ENCODE results near the gene RNU1-3.
"Not testable (repeated sequence)": the region's sequence is repeated elsewhere in the genome, so short reads cannot be mapped to it uniquely, and the experiment has no call there.

The RNU1-3 gene

GRCh38 chr1:16621300-16621658, 45.5 kb downstream of the RNU1-3 start:
- FAIRE-seq, result no peak
- DNase-seq (ENCODE audit: insufficient read length, low spot score), result no peak
- no peak for TF ChIP-seq CTCF (IDR thresholded peaks at IDR 0.05; ENCODE audit: insufficient read depth, missing control alignments)

- DNase-seq (ENCODE audit: insufficient read length, low spot score); FAIRE-seq: not testable (repeated sequence)
These were observed 46.8 kb downstream of the RNU1-3 start for GRCh38 chr1:16619803-16620501.

- TF ChIP-seq CTCF (IDR thresholded peaks at IDR 0.05; ENCODE audit: insufficient read depth, missing control alignments), result no peak
- no peak for DNase-seq (ENCODE audit: insufficient read length, low spot score)
- FAIRE-seq, result no peak
These were observed 48.0 kb downstream of the RNU1-3 start for GRCh38 chr1:16618719-16619118.

- FAIRE-seq (no peak), DNase-seq (ENCODE audit: insufficient read length, low spot score) (no peak)
- TF ChIP-seq CTCF (IDR thresholded peaks at IDR 0.05; ENCODE audit: insufficient read depth, missing control alignments), result no peak
These were observed 48.8 kb downstream of the RNU1-3 start for GRCh38 chr1:16617778-16618580.

- DNase-seq (ENCODE audit: insufficient read length, low spot score) (no peak), FAIRE-seq (no peak)
- TF ChIP-seq CTCF (IDR thresholded peaks at IDR 0.05; ENCODE audit: insufficient read depth, missing control alignments), result no peak
These were observed 49.6 kb downstream of the RNU1-3 start for GRCh38 chr1:16617114-16617631.

Data from D721Med (cell line).